ENCODE data around the gene KCNQ2.

The KCNQ2 gene

DNA sequence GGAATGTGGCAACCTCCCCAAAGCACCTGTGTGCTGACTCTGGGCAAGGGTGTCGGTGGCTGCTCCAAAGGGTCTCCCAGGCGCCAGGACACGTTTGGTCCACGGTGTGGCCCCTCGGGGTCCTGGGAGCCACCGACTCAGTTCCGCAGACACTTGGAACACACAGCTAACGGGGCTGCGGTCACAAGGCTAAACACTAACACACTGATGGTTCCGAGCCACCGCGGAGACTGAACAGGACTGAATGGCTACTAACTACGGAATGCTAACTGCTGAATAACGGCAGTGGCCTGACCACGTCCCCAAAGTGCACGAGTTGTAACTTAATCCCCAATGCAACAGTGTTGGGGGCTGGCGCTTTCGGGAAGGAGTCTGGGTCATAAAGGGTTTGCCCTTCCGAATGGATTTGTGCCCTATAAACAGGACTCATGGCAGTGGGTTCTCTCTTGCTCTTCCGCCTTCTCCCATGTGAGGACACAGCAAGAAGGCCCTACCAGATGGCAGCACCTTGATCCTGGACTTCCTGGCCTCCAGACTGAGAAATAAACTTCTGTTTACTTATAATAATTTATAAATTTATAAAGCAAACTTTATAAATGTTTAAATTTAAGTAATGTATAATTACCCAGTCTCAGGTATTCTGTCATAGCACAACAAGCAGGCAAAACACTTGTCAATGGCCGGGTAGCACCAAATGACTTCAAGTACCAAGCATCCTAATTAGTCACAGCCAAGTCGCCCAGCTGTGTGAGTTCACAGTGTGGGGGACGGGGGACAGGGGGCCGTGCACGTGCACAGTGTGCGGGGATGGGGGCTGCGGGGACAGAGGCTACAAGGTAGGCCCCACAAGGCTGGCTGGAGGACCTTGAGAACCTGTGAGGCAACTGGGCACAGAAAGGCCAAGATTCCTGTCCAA is 28.7 kb upstream of the KCNQ2 start:
- H3K9me3 ChIP-seq (ENCODE audit: insufficient read depth, low read length): no peaks in the 10 kb centered on the region
- H3K4me3 ChIP-seq (ENCODE audit: low read length): no peak overlapping the region
- H3K4me1 ChIP-seq (ENCODE audit: low read length): no peaks in the 10 kb centered on the region
- no peaks in the 10 kb centered on the region for H4K20me1 ChIP-seq (ENCODE audit: insufficient read depth, low read length)
- no peak overlapping the region for H3K9ac ChIP-seq (ENCODE audit: low read length)
- TF ChIP-seq, protein P1, sequence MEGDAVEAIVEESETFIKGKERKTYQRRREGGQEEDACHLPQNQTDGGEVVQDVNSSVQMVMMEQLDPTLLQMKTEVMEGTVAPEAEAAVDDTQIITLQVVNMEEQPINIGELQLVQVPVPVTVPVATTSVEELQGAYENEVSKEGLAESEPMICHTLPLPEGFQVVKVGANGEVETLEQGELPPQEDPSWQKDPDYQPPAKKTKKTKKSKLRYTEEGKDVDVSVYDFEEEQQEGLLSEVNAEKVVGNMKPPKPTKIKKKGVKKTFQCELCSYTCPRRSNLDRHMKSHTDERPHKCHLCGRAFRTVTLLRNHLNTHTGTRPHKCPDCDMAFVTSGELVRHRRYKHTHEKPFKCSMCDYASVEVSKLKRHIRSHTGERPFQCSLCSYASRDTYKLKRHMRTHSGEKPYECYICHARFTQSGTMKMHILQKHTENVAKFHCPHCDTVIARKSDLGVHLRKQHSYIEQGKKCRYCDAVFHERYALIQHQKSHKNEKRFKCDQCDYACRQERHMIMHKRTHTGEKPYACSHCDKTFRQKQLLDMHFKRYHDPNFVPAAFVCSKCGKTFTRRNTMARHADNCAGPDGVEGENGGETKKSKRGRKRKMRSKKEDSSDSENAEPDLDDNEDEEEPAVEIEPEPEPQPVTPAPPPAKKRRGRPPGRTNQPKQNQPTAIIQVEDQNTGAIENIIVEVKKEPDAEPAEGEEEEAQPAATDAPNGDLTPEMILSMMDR (IDR thresholded peaks at IDR 0.05; ENCODE audit: low read depth, low read length): no peak
- TF ChIP-seq EZH2phosphoT487 (IDR thresholded peaks at IDR 0.05; ENCODE audit: low read depth): no peak
- H2AFZ ChIP-seq (ENCODE audit: low read depth, low read length): no peak overlapping the region
- no peak overlapping the region for H3K4me2 ChIP-seq (ENCODE audit: low read length)
- H3K27me3 ChIP-seq (ENCODE audit: low read depth, low read length): peaks cover 4% of the 10 kb centered on the region; the same call in 1 of the 2 replicates
- no peak overlapping the region for H3K27ac ChIP-seq (ENCODE audit: low read length)
- H3K36me3 ChIP-seq (replicated peaks; ENCODE audit: low read depth, low read length): no peaks in the 10 kb centered on the region
- H3K79me2 ChIP-seq (ENCODE audit: low read length): no peaks in the 10 kb centered on the region

DNA sequence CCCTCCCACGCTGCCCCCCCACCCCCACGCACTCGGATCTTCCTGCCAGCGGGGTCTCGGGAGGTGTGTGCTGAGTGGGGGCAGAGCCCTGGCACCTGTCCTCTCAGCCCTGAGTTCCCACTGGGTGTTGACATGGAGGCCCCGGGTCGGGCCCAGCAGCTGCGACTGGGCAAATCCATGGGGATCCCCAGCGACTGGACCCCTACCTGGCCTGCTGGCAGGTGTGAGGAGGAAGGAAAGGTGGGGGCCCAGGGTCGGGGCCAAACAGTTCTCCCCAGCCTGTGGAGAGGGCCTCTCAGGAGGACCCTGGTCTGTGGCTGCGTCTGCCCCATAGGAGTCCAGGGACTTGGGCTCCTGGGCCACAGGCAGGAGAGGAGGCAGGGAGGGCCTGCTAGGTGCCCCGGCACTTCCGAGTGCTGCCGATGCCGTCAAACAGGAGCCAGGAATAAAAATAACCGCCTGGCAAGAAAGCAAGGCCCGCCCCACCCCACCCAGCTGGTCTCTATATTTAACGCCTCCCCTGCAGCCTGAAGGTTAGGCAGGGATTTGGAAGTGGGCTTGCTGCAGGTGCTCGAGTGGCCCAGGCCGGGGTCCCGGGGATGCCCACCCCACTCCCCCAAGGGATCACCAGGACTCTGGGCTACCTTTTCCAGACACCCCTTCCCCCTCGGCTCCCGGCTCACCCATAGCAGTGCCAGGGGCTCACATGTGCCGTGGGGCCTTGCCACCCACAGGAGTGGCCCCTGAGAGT is 27.9 kb upstream of the KCNQ2 start:
- H3K4me3 ChIP-seq (ENCODE audit: low read length): no peak overlapping the region
- no peaks in the 10 kb centered on the region for H3K9me3 ChIP-seq (ENCODE audit: insufficient read depth, low read length)
- TF ChIP-seq, protein P1 (IDR thresholded peaks at IDR 0.05; ENCODE audit: low read depth, low read length): no peak
- TF ChIP-seq EZH2phosphoT487 (IDR thresholded peaks at IDR 0.05; ENCODE audit: low read depth): no peak
- H3K79me2 ChIP-seq (ENCODE audit: low read length): no peaks in the 10 kb centered on the region
- H4K20me1 ChIP-seq (ENCODE audit: insufficient read depth, low read length): no peaks in the 10 kb centered on the region
- no peak overlapping the region for H3K9ac ChIP-seq (ENCODE audit: low read length)
- peaks cover 4% of the 10 kb centered on the region; the same call in 1 of the 2 replicates for H3K27me3 ChIP-seq (ENCODE audit: low read depth, low read length)
- no peaks in the 10 kb centered on the region for H3K4me1 ChIP-seq (ENCODE audit: low read length)
- no peak overlapping the region for H3K27ac ChIP-seq (ENCODE audit: low read length)
- no peak overlapping the region for H2AFZ ChIP-seq (ENCODE audit: low read depth, low read length)
- H3K36me3 ChIP-seq (replicated peaks; ENCODE audit: low read depth, low read length): no peaks in the 10 kb centered on the region
- no peak overlapping the region for H3K4me2 ChIP-seq (ENCODE audit: low read length)

DNA sequence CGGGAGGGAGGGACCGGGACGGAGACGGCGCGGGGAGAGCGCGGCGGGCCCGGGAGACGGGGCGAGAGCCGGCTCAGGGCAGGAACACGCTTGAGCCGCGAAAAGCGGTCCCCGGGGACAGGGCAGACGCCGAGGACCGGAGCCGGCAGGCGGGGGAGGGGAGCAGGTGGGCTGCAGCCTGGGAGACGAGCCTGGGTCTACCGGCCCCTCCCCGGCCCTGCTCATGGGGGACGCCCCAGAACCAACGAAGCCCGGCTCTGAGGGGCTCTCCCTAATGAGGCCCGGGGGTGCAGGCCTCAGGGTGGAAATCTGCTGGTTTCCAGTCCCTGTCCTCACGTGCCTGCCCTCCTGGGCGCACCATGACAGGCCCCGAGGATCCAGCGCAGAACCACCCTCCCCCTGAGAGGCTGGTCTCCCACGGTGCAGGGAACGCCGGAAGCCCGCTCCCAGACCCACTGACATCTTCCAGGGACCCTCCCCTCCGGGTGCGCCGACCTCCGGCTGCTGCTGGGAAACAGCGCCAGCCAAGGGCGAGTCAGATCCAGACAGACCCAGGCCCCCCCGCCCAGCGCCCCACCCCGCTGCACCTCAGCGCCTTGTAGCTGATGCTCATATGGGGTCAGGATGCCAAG is 27.0 kb upstream of the KCNQ2 start:
- H3K4me1 ChIP-seq (ENCODE audit: low read length): no peaks in the 10 kb centered on the region
- no peak overlapping the region for H3K4me3 ChIP-seq (ENCODE audit: low read length)
- no peak overlapping the region for H2AFZ ChIP-seq (ENCODE audit: low read depth, low read length)
- H3K9ac ChIP-seq (ENCODE audit: low read length): no peak overlapping the region
- H3K4me2 ChIP-seq (ENCODE audit: low read length): no peak overlapping the region
- H4K20me1 ChIP-seq (ENCODE audit: insufficient read depth, low read length): no peaks in the 10 kb centered on the region
- H3K27ac ChIP-seq (ENCODE audit: low read length): no peak overlapping the region
- no peaks in the 10 kb centered on the region for H3K36me3 ChIP-seq (replicated peaks; ENCODE audit: low read depth, low read length)
- H3K9me3 ChIP-seq (ENCODE audit: insufficient read depth, low read length): no peaks in the 10 kb centered on the region
- TF ChIP-seq EZH2phosphoT487 (IDR thresholded peaks at IDR 0.05; ENCODE audit: low read depth): no peak
- TF ChIP-seq, protein P1 (IDR thresholded peaks at IDR 0.05; ENCODE audit: low read depth, low read length): no peak
- peaks cover 4% of the 10 kb centered on the region; the same call in 1 of the 2 replicates for H3K27me3 ChIP-seq (ENCODE audit: low read depth, low read length)
- H3K79me2 ChIP-seq (ENCODE audit: low read length): no peaks in the 10 kb centered on the region

DNA sequence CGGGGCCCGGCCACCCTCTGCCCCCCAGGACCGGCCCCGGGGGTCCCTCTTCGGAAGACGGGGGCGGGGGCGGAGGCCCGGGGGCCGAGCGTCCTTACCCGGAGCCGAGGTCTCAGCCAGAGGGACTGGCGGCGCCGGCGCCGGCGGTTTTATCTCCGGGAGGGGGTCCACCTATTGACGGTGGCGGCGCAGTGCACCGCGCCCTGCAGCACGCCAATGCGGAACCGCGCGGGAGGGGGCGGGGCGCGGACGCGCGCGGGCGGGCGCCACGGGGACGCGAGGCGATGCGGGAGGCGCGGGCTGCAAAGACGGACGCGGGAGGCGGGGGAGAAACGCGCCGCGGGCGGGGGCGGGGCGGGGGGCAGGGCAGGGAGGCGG is 26.5 kb upstream of the KCNQ2 start, which contains the start of gene EEF1A2:
EEF1A2 (minus strand) TSS at position 124 of the 378 bp plus-strand sequence. CDS start 1,320 bp downstream, outside the sequence.
- H2AFZ ChIP-seq (ENCODE audit: low read depth, low read length): no peak within 1 kb of the TSS
- no peaks in the 10 kb centered on the region for H3K4me1 ChIP-seq (ENCODE audit: low read length)
- H3K4me2 ChIP-seq (ENCODE audit: low read length): no peak within 1 kb of the TSS
- no peaks in the 10 kb centered on the region for H3K79me2 ChIP-seq (ENCODE audit: low read length)
- no peak within 1 kb of the TSS for H3K9ac ChIP-seq (ENCODE audit: low read length)
- TF ChIP-seq, protein P1 (IDR thresholded peaks at IDR 0.05; ENCODE audit: low read depth, low read length): no peak
- no peak for TF ChIP-seq EZH2phosphoT487 (IDR thresholded peaks at IDR 0.05; ENCODE audit: low read depth)
- no peak within 1 kb of the TSS for H3K4me3 ChIP-seq (ENCODE audit: low read length)
- H3K27me3 ChIP-seq (ENCODE audit: low read depth, low read length): peaks cover 2% of the 10 kb centered on the region; the same call in 1 of the 2 replicates
- no peaks in the 10 kb centered on the region for H4K20me1 ChIP-seq (ENCODE audit: insufficient read depth, low read length)
- H3K9me3 ChIP-seq (ENCODE audit: insufficient read depth, low read length): no peaks in the 10 kb centered on the region
- no peak within 1 kb of the TSS for H3K27ac ChIP-seq (ENCODE audit: low read length)
- no peaks in the 10 kb centered on the region for H3K36me3 ChIP-seq (replicated peaks; ENCODE audit: low read depth, low read length)

Measured in OCI-LY3 (cell line).